ENCODE measurements around the gene ST8SIA6.
"Not testable (repeated sequence)": the region's sequence is repeated elsewhere in the genome, so short reads cannot be mapped to it uniquely, and the experiment has no call there.

ST8SIA6 gene

GRCh38 chr10:17454161-17455014, at the start of gene ST8SIA6:
TSS of gene ST8SIA6 (minus strand) at chr10:17454595. CDS start at chr10:17454255, 340 bp downstream.
- DNase-seq (ENCODE audit: low spot score) = peak; percentile 92

GRCh38 chr10:17503795-17504194, 49.4 kb upstream of the ST8SIA6 start:
- DNase-seq (ENCODE audit: low spot score) = no peak

- DNase-seq (ENCODE audit: low spot score) = no peak
Measured at GRCh38 chr10:17502814-17503213, 48.4 kb upstream of the ST8SIA6 start.

- DNase-seq (ENCODE audit: low spot score) = not testable (repeated sequence)
Measured at GRCh38 chr10:17499014-17499413, 44.6 kb upstream of the ST8SIA6 start.

- DNase-seq (ENCODE audit: low spot score) = no peak
Measured at GRCh38 chr10:17497446-17498030, 43.1 kb upstream of the ST8SIA6 start.

GRCh38 chr10:17494626-17495260, 40.3 kb upstream of the ST8SIA6 start:
- DNase-seq (ENCODE audit: low spot score) = no peak

GRCh38 chr10:17488848-17489247, 34.5 kb upstream of the ST8SIA6 start:
- no peak for DNase-seq (ENCODE audit: low spot score)

- no peak for DNase-seq (ENCODE audit: low spot score)
Measured at GRCh38 chr10:17483079-17483478, 28.7 kb upstream of the ST8SIA6 start.

GRCh38 chr10:17479822-17480221, 25.4 kb upstream of the ST8SIA6 start:
- DNase-seq (ENCODE audit: low spot score) = no peak

GRCh38 chr10:17479015-17479615, 24.7 kb upstream of the ST8SIA6 start:
- peak; percentile 33 for DNase-seq (ENCODE audit: low spot score)

- DNase-seq (ENCODE audit: low spot score) = no peak
Measured at GRCh38 chr10:17476073-17476472, 21.7 kb upstream of the ST8SIA6 start.

- DNase-seq (ENCODE audit: low spot score) = no peak
Measured at GRCh38 chr10:17475661-17476060, 21.3 kb upstream of the ST8SIA6 start.

- no peak for DNase-seq (ENCODE audit: low spot score)
Measured at GRCh38 chr10:17474595-17475323, 20.4 kb upstream of the ST8SIA6 start.

- DNase-seq (ENCODE audit: low spot score) = no peak
Measured at GRCh38 chr10:17473228-17473950, 19.0 kb upstream of the ST8SIA6 start.

- no peak for DNase-seq (ENCODE audit: low spot score)
Measured at GRCh38 chr10:17472481-17473227, 18.3 kb upstream of the ST8SIA6 start.

- no peak for DNase-seq (ENCODE audit: low spot score)
Measured at GRCh38 chr10:17470246-17470645, 15.9 kb upstream of the ST8SIA6 start.

GRCh38 chr10:17465328-17466125, 11.1 kb upstream of the ST8SIA6 start:
- DNase-seq (ENCODE audit: low spot score) = no peak

GRCh38 chr10:17464545-17464944, 10.2 kb upstream of the ST8SIA6 start:
- DNase-seq (ENCODE audit: low spot score) = no peak

GRCh38 chr10:17460756-17461155, 6.4 kb upstream of the ST8SIA6 start:
- DNase-seq (ENCODE audit: low spot score) = no peak

GRCh38 chr10:17457083-17457482, 2.7 kb upstream of the ST8SIA6 start:
- DNase-seq (ENCODE audit: low spot score) = no peak
